Measurements from ENCODE around the gene SLC4A9. TPM values are rescaled to one million over a fixed set of nuclear protein-coding genes. Genes with fewer than 3 reads are reported as not detected.
"Not testable (repeated sequence)": the region's sequence is repeated elsewhere in the genome, so short reads cannot be mapped to it uniquely, and the experiment has no call there.

The SLC4A9 gene
- polyA plus RNA-seq, 3 donors = 0.06 to 0.12 TPM; not detected in 1

DNA sequence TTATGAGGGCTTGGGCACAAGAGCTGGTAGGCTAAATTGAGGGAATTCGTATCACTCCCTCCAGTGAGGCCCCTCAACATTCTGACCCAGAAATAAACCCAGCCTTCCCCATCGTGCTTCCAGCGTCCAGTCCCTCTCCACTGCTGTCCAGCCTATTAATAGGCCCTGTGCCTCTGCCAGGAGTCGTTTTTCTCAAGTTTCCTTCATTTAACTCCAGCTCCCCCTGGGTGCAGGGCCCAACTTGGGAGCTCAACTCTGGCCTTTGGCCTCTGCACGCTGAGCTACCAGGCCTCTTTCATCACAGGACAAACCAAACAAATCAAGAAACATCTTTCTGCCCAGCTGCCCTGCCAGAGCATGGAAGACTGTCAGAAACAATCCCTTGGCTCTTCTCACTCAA, 23.6 kb upstream of the SLC4A9 start:
- 47 to 58% (median 48%) methylated on average over 5 of the region's 5 CpGs for WGBS, 3 donors

DNA sequence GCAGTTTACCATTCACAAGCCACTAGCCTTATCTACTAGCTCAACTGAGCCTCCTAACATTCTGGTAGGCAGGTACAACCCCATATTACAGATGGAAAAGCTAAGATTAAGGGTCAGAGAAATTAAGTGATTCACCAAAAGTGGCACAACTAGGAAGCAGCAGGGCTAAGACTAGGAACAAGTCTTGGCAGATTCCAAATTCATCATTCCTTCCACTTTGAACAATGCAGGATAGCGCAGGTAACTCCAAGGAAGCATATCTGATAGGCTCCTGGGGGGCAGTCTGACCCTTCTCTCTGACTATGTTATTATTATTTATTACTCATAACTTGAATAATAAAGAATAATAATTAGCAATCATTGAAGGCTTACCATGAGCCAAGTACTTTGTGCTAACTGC, 22.1 kb upstream of the SLC4A9 start:
- no peak overlapping the region for H3K27ac ChIP-seq (ENCODE audit: low read depth, low read length)
- 96 to 100% (median 100%) methylated on average over 1 of the region's 1 CpG for WGBS, 3 donors

More for the DNA sequence above, 23.6 kb upstream of the SLC4A9 start:
- no peak overlapping the region for H3K27ac ChIP-seq (ENCODE audit: low read depth, low read length)

DNA sequence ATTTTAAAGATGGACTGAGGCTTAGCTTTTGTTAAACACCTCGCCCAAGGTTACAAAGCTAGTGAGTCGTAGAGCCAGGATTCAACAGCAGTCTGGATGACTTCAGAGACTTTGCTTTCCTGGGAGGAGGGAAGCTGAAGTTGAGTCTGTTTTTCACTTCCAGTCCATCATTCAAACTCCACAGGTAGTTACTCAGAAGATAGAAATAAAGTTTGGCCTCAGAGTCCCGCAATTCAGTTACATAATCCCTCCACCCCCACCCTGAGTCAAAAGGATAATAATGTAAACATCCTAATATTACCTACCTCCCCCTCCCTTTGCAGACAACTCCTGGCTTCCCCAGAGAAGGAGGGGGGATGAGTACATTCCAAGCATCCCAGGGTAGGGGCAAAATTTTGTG, 21.7 kb upstream of the SLC4A9 start:
- H3K27ac ChIP-seq (ENCODE audit: low read depth, low read length) = no peak overlapping the region
- 73 to 76% (median 73%) methylated on average over 3 of the region's 3 CpGs for WGBS, 3 donors

- 72 to 97% (median 82%) methylated on average over 2 of the region's 2 CpGs for WGBS, 3 donors
- no peak overlapping the region for H3K27ac ChIP-seq (ENCODE audit: low read depth, low read length)
Observed at GRCh38 chr5:140338908-140339307, 21.1 kb upstream of the SLC4A9 start.

DNA sequence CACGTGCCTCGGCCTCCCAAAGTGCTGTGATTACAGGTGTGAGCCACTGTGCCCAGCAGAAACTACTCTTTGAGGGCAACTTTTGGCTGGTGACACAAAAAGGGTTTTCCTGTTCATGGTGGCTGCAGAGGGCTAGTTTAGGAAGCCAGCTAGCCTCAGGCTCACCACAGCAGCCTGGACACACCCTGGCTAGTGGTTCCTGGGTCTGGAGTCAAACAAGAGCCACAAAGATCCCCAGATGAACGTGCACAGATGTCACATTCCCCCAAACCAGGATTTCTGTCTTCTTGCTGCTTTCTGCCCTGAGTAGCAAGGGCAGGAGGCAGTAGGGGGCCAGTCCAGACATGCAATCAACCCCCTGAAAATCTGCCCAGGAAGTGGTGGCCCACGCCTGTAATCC, 20.4 kb upstream of the SLC4A9 start:
- WGBS, 3 donors = 67 to 75% (median 68%) methylated on average over 4 of the region's 4 CpGs
- no peak overlapping the region for H3K27ac ChIP-seq (ENCODE audit: low read depth, low read length)

DNA sequence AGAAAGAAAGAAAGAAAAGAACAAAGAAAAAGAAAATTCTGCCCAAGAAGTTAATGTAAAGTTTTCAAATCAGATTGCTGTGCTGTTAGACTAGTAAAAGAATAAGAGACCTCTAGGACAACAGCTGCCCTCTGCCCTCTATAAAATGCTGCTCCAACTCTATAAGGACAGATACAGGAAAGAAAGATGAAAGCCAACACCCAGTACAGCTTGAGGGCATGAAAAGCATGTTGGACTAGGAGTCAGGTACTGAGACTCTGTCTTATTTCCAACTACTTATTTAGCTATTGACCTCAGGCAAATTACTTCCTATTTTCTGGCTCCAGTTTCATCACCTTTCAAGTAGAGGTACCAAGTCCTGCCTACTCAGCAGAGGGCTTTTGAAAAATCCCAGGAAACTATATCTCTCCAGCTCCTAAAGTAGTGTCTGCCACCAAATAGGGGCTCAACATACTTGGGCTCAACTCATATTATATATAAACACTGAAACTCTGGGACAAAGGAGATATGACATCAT, 19.3 kb upstream of the SLC4A9 start:
- H3K27ac ChIP-seq (ENCODE audit: low read depth, low read length) = no peak overlapping the region

DNA sequence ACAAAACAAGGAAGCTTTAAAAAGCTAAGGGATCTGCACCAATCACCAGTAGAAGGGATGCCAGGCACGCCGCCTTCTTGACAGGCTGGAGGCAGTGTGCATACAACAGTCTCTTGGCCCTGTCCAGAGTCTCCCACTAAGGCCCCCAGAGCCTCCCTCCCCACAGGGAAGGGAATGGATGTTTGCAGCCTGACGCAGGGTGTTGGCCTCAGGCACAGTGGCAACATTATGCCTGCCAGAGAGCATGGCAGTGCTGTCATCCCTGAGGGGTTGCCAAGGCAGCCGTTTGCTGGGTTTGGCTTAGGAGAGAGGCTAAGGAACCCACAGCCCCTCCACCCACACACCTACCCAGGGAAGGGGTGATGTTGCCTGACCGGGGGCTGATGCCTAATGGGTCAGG, 18.4 kb upstream of the SLC4A9 start:
- no peak overlapping the region for H3K27ac ChIP-seq (ENCODE audit: low read depth, low read length)
- WGBS, 3 donors = 75 to 78% (median 78%) methylated on average over 5 of the region's 5 CpGs

- WGBS, 3 donors = 34 to 78% (median 37%) methylated on average over 6 of the region's 6 CpGs
- no peak overlapping the region for H3K27ac ChIP-seq (ENCODE audit: low read depth, low read length)
Observed at GRCh38 chr5:140342287-140342686, 17.7 kb upstream of the SLC4A9 start.

DNA sequence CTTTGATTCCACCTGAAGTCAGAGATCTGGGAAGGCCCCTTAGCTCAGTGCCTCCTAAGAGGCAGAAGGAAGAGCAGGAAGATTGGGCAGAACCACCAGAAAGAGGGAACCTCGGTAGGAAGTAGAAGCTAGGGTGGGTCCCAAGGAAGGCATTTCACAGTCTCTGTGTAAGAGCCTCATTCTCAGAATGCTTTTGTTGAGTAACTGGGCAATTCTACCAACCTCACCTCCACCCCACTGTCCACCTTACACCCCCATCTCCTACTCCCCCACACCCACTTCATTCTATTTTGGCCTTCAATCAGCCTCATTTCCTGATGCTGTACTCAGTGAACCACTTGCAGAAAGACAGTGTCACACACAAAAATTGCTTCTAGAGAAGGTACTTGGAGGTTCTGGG, 17.1 kb upstream of the SLC4A9 start:
- 10 to 53% (median 39%) methylated on average over 1 of the region's 1 CpG for WGBS, 3 donors
- H3K27ac ChIP-seq (ENCODE audit: low read depth, low read length) = no peak overlapping the region

DNA sequence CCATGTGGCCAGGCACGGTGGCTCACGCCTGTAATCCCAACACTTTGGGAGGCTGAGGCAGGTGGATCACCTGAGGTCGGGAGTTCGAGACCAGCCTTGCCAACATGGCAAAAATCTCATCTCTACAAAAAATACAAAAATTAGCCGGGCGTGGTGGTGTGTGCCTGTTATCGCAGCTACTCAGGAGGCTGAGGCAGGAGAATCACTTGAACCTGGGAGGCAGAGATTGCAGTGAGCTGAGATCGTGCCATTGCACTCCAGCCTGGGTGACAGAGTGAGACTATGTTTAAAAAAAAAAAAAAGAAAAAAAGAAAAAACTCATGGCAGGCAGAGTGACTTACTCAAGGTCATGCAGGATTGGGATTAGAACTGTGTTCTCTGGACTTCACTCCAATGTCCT, 16.1 kb upstream of the SLC4A9 start:
- 91 to 94% (median 93%) methylated on average over 8 of the region's 8 CpGs for WGBS, 3 donors
- not testable (repeated sequence) for H3K27ac ChIP-seq (ENCODE audit: low read depth, low read length)

GRCh38 chr5:140344683-140345423, 15.1 kb upstream of the SLC4A9 start:
- 48 to 67% (median 63%) methylated on average over 4 of the region's 4 CpGs for WGBS, 3 donors
- H3K27ac ChIP-seq (ENCODE audit: low read depth, low read length) = no peak overlapping the region

DNA sequence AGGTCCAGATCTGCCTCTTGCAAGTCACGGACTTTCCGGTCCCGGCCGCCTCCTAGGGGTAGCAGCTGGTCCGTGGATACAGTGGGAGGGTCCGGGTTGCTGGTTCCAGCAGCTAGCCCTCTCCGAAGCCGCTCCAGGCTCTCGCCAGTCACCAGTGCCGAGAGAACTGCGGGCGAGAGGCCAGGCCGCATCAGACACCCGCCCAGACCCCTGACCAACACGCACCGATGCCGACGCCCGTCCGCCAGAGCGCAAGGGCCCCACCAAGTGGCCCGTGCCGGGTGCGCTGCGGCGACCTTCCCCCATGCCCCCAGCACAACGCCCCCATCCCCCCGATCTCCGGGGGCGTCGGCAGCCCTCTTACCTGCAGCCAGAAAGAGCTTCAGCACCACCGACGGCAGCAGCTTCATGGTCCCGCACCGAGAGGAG, 14.1 kb upstream of the SLC4A9 start:
- 2 to 4% (median 4%) methylated on average over 35 of the region's 35 CpGs for WGBS, 3 donors
- H3K27ac ChIP-seq (ENCODE audit: low read depth, low read length) = no peak overlapping the region

DNA sequence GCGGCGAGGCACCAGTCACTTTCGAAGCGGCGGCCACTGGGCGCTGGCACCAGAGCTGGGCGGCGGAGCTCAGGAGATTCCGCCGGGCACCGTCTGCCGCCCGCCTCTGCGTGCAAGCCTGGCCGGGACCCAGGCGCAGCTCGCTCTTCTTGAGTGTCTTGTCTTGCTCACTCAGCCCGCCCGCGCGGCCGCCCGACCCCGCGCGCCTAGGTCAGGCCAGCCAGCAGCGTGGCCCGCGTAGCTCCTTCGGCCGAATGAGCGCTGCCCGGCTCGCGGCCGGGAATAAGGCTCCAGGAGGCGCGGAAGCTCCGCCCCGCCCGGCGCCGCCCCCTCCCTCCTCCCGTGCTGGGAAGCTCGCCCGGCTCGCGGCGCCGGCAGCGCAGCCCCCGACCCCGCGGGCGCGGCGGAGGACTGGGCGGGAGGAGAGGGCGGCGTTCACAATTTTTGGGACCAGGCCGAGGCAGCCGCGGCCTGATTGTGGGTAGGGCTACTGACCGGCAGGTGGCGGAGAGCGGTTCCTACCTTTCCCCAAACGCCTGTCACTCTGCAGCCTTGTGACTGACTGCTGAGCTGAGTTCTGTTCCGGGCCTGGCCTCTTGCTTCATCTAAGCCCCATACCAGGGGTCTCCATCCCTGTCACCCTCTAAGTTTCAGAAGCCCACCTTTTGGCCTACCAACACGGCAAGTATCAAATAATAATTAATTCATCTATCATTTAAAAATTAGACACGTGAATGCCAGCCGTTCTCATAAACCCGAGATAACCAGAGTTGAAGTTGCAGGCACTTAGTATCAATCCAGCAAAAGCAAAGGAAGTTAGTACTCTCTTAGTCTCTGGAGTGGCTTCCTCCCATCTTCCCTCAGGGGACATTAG, 13.4 kb upstream of the SLC4A9 start, which contains the start of gene HBEGF:
HBEGF (minus strand) TSS at position 256 of the 874 bp plus-strand sequence. CDS start 275 bp downstream, outside the sequence.
- no peak within 1 kb of the TSS for H3K27ac ChIP-seq (ENCODE audit: low read depth, low read length)
- 1% methylated on average over 59 to 72 of the region's 72 CpGs for WGBS, 3 donors

DNA sequence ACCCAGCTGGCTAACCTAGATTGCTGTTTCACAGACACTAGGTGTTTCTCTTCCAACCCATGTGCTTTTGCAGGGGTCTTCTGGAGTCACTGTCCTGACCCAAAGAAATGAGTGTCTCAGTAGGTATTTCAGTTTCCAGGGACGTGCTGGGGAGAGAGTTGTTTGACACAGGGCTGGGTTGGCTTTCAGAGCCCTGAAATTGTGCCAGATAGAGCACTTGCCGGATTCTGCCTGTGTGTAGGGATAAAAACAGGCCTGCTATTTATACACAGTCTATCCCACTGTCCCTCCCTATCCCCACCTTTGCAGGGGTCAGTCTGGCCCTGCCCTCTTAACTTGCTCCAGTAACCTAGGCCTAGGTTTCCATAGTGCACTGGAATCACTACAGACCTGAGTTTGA, 12.6 kb upstream of the SLC4A9 start:
- 15 to 49% (median 39%) methylated on average over 2 of the region's 2 CpGs for WGBS, 3 donors

DNA sequence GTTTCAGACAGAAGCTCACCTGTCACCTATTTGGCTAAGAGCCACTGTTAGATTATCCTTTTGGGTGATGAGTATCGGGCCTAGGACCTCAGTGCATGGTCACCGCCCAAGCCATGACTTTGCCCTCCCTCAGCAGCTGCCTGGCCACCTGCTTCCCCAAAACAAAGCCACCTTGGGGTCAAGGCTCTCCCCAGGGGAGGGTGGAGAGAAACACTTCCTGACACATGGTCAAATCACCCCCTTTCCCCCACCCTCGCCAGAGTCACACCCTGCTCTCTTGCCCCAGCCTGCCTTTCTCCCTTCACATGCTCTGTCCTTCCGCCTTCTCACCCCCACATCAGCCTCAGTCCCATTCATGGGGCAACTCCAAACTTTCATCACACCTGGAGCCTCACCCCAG, 11.9 kb upstream of the SLC4A9 start:
- whole genome bisulfite sequencing, 3 donors = 68 to 77% (median 75%) methylated on average over 4 of the region's 4 CpGs

More for the DNA sequence above, 12.6 kb upstream of the SLC4A9 start:
- no peak overlapping the region for H3K27ac ChIP-seq (ENCODE audit: low read depth, low read length)

DNA sequence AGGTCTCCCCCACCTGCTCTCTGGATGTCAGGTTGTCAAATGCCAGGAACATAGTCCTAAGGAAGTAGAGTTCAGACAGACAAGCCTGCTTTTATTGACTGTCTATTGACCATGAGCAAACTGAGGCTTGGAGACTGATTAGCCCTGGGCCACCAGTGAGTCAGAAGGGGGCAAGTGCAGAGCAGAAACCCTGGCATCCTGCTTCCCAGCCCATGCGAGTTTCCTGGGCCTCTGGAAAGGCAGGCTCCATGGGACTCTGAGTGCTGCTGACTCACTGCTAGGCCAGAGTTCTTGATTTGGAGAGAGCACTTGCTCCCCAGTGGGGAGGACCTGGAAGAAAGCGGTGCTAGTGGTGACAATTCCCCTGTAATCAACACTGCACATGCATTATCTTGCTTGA, 10.8 kb upstream of the SLC4A9 start:
- no peak overlapping the region for H3K27ac ChIP-seq (ENCODE audit: low read depth, low read length)
- WGBS, 3 donors = 84 to 94% (median 89%) methylated on average over 2 of the region's 2 CpGs

More for the DNA sequence above, 11.9 kb upstream of the SLC4A9 start:
- H3K27ac ChIP-seq (ENCODE audit: low read depth, low read length) = no peak overlapping the region

GRCh38 chr5:140351609-140352334, 8.2 kb upstream of the SLC4A9 start:
- 3 to 8% (median 5%) methylated on average over 5 of the region's 5 CpGs for WGBS, 3 donors
- H3K27ac ChIP-seq (ENCODE audit: low read depth, low read length) = no peak overlapping the region

GRCh38 chr5:140355546-140355945, 4.4 kb upstream of the SLC4A9 start:
- WGBS, 3 donors = 61 to 91% (median 62%) methylated on average over 7 of the region's 7 CpGs
- H3K27ac ChIP-seq (ENCODE audit: low read depth, low read length) = no peak overlapping the region
